Measurements from ENCODE around the gene EPS8.

- TF ChIP-seq, protein P1, sequence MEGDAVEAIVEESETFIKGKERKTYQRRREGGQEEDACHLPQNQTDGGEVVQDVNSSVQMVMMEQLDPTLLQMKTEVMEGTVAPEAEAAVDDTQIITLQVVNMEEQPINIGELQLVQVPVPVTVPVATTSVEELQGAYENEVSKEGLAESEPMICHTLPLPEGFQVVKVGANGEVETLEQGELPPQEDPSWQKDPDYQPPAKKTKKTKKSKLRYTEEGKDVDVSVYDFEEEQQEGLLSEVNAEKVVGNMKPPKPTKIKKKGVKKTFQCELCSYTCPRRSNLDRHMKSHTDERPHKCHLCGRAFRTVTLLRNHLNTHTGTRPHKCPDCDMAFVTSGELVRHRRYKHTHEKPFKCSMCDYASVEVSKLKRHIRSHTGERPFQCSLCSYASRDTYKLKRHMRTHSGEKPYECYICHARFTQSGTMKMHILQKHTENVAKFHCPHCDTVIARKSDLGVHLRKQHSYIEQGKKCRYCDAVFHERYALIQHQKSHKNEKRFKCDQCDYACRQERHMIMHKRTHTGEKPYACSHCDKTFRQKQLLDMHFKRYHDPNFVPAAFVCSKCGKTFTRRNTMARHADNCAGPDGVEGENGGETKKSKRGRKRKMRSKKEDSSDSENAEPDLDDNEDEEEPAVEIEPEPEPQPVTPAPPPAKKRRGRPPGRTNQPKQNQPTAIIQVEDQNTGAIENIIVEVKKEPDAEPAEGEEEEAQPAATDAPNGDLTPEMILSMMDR (IDR thresholded peaks at IDR 0.05): no peak
- TF ChIP-seq EZH2 (IDR thresholded peaks at IDR 0.05; ENCODE audit: borderline replicate concordance, insufficient read depth, low read depth, low read length, poor library complexity, severe bottlenecking): no peak
Observed at GRCh38 chr12:15787778-15788177, 1.4 kb downstream of the EPS8 start.
